K562 (cell line): Measurements from ENCODE around the gene SDC3. TPM values are rescaled to one million over a fixed set of nuclear protein-coding genes. Genes with fewer than 3 reads are reported as not detected.

ENCODE experiments used
- polyA plus RNA-seq, 8 experiments: library from polyadenylated mRNA; depleted of rRNA in 4 of 8; stranded (reverse) in 5 of 8; unstranded in 3 of 8; fragments of >200 nt; fragmentation: Nextera tagmentation in 2 of 8; fragmentation: Illumina TruSeq in 1 of 8; extraction: Ambion mirVana in 2 of 8; extraction: Trizol in 1 of 8; gene quantifications; 2 replicates each; pipeline versions ENCODE4 v1.2.1 to v1.2.3, GENCODE V29; 2011 to 2014; ENCODE audit warnings: inconsistent platforms in 1 of 8, missing spikeins in 1 of 8
- total RNA-seq, 7 experiments: library from RNA; depleted of rRNA in 6 of 7; stranded (reverse); fragments of >200 nt in 6 of 7; fragmentation: Illumina TruSeq in 2 of 7; extraction: Trizol in 2 of 7; gene quantifications; 2 replicates each; pipeline versions ENCODE4 v1.2.1 to v1.2.3, GENCODE V29; 2011 to 2021; ENCODE audit warnings: low replicate concordance in 1 of 7
- TF ChIP-seq, protein P1 (sequence below), 2 experiments: fragments of 450-650 bp; formaldehyde crosslinking in 1 of 2; IDR thresholded peaks; 2 replicates each; pipeline versions ENCODE4 v1.4.0 to v1.6.1; 2014 to 2020; ENCODE audit warnings: mild to moderate bottlenecking in 2 of 2, borderline replicate concordance in 1 of 2, low read depth in 1 of 2

SDC3 gene
- total and polyA plus RNA-seq, 9 of the 15 experiments (the other 6 are each of a cell fraction or from before 2014, with no cell fraction given) = 0.38 to 44.1 (median 12.1) TPM

DNA sequence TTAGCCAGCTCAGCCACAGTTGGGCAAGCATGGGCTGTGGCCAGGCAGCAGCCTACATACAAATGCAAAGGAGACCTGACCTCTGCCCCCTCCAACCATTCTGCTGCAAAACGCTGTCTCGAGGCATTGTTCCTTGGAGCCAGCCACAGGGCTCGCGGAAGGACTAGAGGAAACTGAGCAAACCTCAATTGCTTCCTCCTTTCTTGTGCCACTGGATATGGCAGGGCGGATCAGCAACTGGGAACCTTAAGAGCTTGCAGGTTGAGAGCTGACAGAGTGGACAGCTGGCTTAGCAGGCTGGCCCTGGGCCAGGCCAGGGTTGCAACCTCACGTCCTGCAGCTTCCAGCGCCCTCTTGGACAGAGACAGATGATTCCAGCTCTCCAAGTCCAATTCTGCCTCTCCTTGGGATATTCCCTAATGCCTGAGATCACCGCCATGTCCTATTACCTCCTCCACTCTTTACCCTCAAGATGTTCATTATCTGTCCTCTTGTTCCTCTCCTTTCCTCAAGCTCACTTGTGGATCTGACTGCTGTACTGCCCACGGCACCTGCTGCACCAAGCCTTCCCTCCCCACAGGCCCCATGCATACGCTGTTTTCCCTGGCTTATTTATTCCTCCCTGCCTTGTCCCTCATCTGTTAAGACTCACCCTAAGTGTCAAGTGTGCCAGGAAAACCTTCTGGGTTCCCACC lies 67.5 kb downstream of the SDC3 start (continued):
- TF ChIP-seq, protein P1, sequence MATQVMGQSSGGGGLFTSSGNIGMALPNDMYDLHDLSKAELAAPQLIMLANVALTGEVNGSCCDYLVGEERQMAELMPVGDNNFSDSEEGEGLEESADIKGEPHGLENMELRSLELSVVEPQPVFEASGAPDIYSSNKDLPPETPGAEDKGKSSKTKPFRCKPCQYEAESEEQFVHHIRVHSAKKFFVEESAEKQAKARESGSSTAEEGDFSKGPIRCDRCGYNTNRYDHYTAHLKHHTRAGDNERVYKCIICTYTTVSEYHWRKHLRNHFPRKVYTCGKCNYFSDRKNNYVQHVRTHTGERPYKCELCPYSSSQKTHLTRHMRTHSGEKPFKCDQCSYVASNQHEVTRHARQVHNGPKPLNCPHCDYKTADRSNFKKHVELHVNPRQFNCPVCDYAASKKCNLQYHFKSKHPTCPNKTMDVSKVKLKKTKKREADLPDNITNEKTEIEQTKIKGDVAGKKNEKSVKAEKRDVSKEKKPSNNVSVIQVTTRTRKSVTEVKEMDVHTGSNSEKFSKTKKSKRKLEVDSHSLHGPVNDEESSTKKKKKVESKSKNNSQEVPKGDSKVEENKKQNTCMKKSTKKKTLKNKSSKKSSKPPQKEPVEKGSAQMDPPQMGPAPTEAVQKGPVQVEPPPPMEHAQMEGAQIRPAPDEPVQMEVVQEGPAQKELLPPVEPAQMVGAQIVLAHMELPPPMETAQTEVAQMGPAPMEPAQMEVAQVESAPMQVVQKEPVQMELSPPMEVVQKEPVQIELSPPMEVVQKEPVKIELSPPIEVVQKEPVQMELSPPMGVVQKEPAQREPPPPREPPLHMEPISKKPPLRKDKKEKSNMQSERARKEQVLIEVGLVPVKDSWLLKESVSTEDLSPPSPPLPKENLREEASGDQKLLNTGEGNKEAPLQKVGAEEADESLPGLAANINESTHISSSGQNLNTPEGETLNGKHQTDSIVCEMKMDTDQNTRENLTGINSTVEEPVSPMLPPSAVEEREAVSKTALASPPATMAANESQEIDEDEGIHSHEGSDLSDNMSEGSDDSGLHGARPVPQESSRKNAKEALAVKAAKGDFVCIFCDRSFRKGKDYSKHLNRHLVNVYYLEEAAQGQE (IDR thresholded peaks at IDR 0.05; ENCODE audit: borderline replicate concordance) = 0 out of 2 replicates have a peak, but pooled peaks have one; percentile 5
- TF ChIP-seq, protein P1 (CRISPR knock-in tag; IDR thresholded peaks at IDR 0.05; ENCODE audit: low read depth) = 0 out of 2 replicates have a peak, but pooled peaks have one; percentile 32
